Karpas-422 (cell line): ENCODE results near the gene TFEB. TPM values are rescaled to one million over a fixed set of nuclear protein-coding genes. Genes with fewer than 3 reads are reported as not detected.
A peak's percentile ranks its signal among the peaks of the same experiment; 100 is the strongest.

Source experiments
- DNase-seq: peaks from one replicate; pipeline ENCODE4 v3.0.0-alpha.2; 2015
- H2AFZ ChIP-seq: fragments of 200-600 bp; sonication (generic); 2 replicates; pipeline ENCODE4 v1.6.1; 2014; ENCODE audit warnings: antibody characterized with exemption, low read length, mixed read lengths
- H3K27ac ChIP-seq: fragments of 200-600 bp; sonication (generic); 2 replicates; pipeline ENCODE4 v1.5.1; 2014; ENCODE audit warnings: mild to moderate bottlenecking, low read length, moderate library complexity
- H3K27me3 ChIP-seq: fragments of 200-600 bp; sonication (generic); 2 replicates; pipeline ENCODE4 v1.6.1; 2014; ENCODE audit warnings: low read length, mixed read lengths
- H3K36me3 ChIP-seq: fragments of 200-600 bp; sonication (generic); 2 replicates; pipeline ENCODE4 v1.6.1; 2014; ENCODE audit warnings: low read length, mixed read lengths; ENCODE audit not compliant: insufficient read depth
- H3K4me1 ChIP-seq: fragments of 200-600 bp; sonication (generic); 2 replicates; pipeline ENCODE4 v1.6.1; 2014; ENCODE audit warnings: mild to moderate bottlenecking, low read length, mixed read lengths
- H3K4me2 ChIP-seq: fragments of 200-600 bp; sonication (generic); 2 replicates; pipeline ENCODE4 v1.6.1; 2014; ENCODE audit warnings: low read length, low read depth, mild to moderate bottlenecking; ENCODE audit not compliant: poor library complexity, severe bottlenecking
- H3K4me3 ChIP-seq: fragments of 200-600 bp; sonication (generic); 2 replicates; pipeline ENCODE4 v1.5.1; 2014; ENCODE audit warnings: mild to moderate bottlenecking, antibody characterized with exemption, low read length, mixed read lengths
- H3K79me2 ChIP-seq: fragments of 200-600 bp; sonication (generic); 2 replicates; pipeline ENCODE4 v1.6.1; 2014; ENCODE audit warnings: mild to moderate bottlenecking, low read length, mixed read lengths
- H3K9ac ChIP-seq: fragments of 200-600 bp; sonication (generic); 2 replicates; pipeline ENCODE4 v1.6.0; 2014; ENCODE audit warnings: low read length
- H3K9me2 ChIP-seq: fragments of 200-600 bp; sonication (generic), shearing (Covaris generic); replicated peaks from 2 replicates; pipeline ENCODE4 v1.6.0; 2014; ENCODE audit warnings: mild to moderate bottlenecking, low read length, moderate library complexity; ENCODE audit not compliant: insufficient read depth
- H3K9me3 ChIP-seq: fragments of 300-700, 200-600 bp; sonication (generic); 2 replicates; pipeline ENCODE4 v1.6.1; 2014; ENCODE audit warnings: low read length, mixed read lengths
- H4K20me1 ChIP-seq: fragments of 200-600 bp; sonication (generic); 2 replicates; pipeline ENCODE4 v1.6.1; 2014; ENCODE audit warnings: mild to moderate bottlenecking, antibody characterized with exemption, low read length, low read depth; ENCODE audit not compliant: insufficient read depth
- total RNA-seq: library from RNA; depleted of rRNA; stranded (reverse); fragments of >200 nt; shearing (Covaris generic); gene quantifications from 2 replicates; pipeline ENCODE4 v1.2.3, GENCODE V29; 2014; ENCODE audit warnings: low replicate concordance

The TFEB gene
- total RNA-seq, 1 experiment from 2014 or later: 72.3 TPM

DNA sequence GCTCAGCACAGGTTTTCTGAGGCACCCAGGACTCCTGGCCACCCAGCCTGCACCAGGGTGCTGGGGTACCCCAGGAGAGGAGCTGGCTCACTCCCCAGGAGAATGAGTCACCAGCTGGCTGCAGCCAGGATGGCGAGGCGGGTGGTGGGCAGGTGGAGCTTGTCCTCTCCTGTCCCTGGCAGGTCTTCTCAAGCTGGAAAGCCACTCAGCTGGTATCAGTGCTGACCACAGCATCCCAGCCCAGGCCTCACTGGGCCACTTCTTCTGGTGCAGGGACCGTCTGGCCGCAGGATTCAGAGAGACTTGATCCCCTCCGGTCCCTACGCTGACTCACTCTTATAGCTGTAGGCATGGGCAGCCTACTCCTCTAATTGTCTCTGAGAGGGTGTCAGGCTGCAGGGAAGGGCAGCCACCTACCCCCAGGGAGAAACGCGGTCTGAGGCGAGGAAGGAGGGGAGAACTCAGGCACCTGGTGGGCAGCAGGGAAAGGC is 22.2 kb downstream of the TFEB start:
- H3K27me3 ChIP-seq: no peaks in the 10 kb centered on the region
- H4K20me1 ChIP-seq: peaks cover 17% of the 10 kb centered on the region; the same call in 1 of the 2 replicates
- H3K9me3 ChIP-seq: no peaks in the 10 kb centered on the region
- no peak overlapping the region for H2AFZ ChIP-seq
- H3K36me3 ChIP-seq: 0 out of 2 replicates have a peak, but pooled peaks cover 4% of the 10 kb centered on the region
- peaks cover 83% of the 10 kb centered on the region for H3K79me2 ChIP-seq
- peak overlapping the region; percentile 45 for H3K9ac ChIP-seq
- no peaks in the 10 kb centered on the region for H3K9me2 ChIP-seq
- H3K27ac ChIP-seq: peak overlapping the region; percentile 99
- peak overlapping the region; percentile 92 for H3K4me2 ChIP-seq
- peaks cover 98% of the 10 kb centered on the region for H3K4me1 ChIP-seq
- peak; percentile 64 for DNase-seq
- H3K4me3 ChIP-seq: peak overlapping the region; percentile 44; the same call in 1 of the 2 replicates

DNA sequence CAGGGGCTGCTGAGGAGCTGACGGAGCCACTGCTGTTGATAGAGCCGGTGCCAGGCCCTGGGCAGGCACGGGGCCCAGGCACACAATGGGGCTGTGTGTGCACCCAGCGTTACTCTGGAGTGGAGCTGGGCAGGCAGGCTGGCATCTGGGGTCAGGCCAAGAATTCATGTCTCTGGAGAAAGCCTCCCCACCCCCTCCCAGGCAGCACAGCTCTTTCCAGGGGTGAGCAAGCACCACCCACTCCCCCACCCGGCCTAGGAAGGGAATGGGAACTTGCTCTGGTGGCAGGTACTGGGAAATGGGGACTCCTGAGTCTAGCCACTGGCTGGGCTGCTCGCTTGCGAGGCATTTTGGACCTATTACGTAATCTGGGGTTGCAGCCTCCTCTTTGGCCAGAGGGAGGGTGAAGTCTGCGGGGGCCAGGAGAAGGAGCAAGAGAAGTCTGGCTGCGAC is 22.7 kb downstream of the TFEB start:
- Histone ChIP-seq H3K36me3 (0 out of 2 replicates have a peak, but pooled peaks cover 4% of the 10 kb centered on the region), H3K4me1 (peaks cover 98% of the 10 kb centered on the region), H3K79me2 (peaks cover 83% of the 10 kb centered on the region)

DNA sequence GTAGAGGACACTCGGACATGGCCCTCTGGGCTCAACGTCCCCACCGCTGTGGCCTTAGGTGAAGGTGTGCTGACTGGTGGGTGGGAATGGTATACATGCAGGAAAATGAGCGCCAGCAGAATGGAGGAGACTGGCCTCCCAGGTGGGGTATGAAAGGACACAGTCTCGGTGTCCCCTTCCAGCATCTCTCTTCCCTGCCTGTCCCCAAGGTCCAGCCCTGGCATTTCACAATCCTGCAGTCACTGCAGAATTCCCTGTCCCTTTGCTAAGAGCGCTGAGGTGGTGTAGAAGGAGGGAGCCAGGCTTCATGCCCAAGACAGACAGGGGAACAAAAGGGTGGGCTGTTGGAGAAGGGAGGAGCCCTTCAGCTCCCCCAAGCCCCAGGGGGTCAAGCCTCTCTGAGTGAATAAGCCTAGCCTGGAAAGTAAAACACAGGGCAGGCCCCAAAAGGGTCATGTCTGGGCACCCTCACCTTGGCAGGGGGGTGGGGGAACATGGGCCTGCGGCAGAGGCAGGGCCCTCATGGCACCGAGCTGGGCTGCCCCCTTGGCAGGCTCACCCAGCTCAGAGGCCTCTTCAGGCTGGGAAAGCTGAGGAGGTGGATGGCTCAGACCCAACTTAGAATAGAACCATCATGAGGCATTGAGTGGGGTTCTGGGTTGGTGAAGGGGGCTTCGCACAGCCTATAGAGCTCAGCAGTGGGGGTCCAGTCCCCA is 23.9 kb downstream of the TFEB start:
- H3K79me2 ChIP-seq: peaks cover 75% of the 10 kb centered on the region
- H3K27ac ChIP-seq: peak overlapping the region; percentile 99
- H3K9me2 ChIP-seq: no peaks in the 10 kb centered on the region
- H3K9ac ChIP-seq: no peak overlapping the region
- DNase-seq: no peak
- no peak overlapping the region for H3K4me3 ChIP-seq
- H4K20me1 ChIP-seq: peaks cover 8% of the 10 kb centered on the region; the same call in 1 of the 2 replicates
- 0 out of 2 replicates have a peak, but pooled peaks cover 4% of the 10 kb centered on the region for H3K36me3 ChIP-seq
- H3K27me3 ChIP-seq: no peaks in the 10 kb centered on the region
- no peak overlapping the region for H3K4me2 ChIP-seq
- H2AFZ ChIP-seq: no peak overlapping the region
- no peaks in the 10 kb centered on the region for H3K9me3 ChIP-seq
- peaks cover 98% of the 10 kb centered on the region for H3K4me1 ChIP-seq

More for the DNA sequence above, 22.7 kb downstream of the TFEB start:
- H2AFZ ChIP-seq: no peak overlapping the region
- H3K9me3 ChIP-seq: no peaks in the 10 kb centered on the region
- H3K27me3 ChIP-seq: no peaks in the 10 kb centered on the region
- H3K9ac ChIP-seq: peak overlapping the region; percentile 45; the same call in 1 of the 2 replicates
- no peaks in the 10 kb centered on the region for H3K9me2 ChIP-seq
- peak overlapping the region; percentile 99 for H3K27ac ChIP-seq
- peaks cover 16% of the 10 kb centered on the region; the same call in 1 of the 2 replicates for H4K20me1 ChIP-seq
- H3K4me2 ChIP-seq: peak overlapping the region; percentile 92
- no peak overlapping the region for H3K4me3 ChIP-seq
- DNase-seq: no peak

DNA sequence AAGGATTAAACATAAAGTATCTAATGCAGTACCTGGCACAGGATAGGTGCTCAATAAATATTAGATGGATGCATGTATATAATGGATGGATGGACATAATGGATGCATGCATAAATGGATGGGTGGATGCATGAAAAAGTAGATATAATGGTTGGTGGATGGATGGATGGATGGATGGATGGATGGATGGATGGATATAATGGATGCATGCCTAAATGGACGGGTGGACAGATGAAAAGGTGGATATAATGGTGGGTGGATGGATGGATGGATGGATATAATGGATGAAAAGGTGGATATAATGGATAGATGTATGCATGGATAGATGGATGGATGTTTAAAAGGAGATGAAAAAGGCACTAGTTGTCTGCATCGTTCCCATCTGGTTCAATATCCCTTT is 26.0 kb downstream of the TFEB start:
- no peak overlapping the region for H2AFZ ChIP-seq
- H3K4me1 ChIP-seq: peaks cover 97% of the 10 kb centered on the region
- H3K36me3 ChIP-seq: no peaks in the 10 kb centered on the region
- H3K27ac ChIP-seq: peak overlapping the region; percentile 99
- H4K20me1 ChIP-seq: peaks cover 4% of the 10 kb centered on the region; the same call in 1 of the 2 replicates
- no peak for DNase-seq
- H3K4me3 ChIP-seq: no peak overlapping the region
- no peaks in the 10 kb centered on the region for H3K27me3 ChIP-seq
- H3K79me2 ChIP-seq: peaks cover 71% of the 10 kb centered on the region
- H3K9me3 ChIP-seq: no peaks in the 10 kb centered on the region
- H3K4me2 ChIP-seq: no peak overlapping the region
- no peaks in the 10 kb centered on the region for H3K9me2 ChIP-seq
- H3K9ac ChIP-seq: no peak overlapping the region; the same call in 1 of the 2 replicates

DNA sequence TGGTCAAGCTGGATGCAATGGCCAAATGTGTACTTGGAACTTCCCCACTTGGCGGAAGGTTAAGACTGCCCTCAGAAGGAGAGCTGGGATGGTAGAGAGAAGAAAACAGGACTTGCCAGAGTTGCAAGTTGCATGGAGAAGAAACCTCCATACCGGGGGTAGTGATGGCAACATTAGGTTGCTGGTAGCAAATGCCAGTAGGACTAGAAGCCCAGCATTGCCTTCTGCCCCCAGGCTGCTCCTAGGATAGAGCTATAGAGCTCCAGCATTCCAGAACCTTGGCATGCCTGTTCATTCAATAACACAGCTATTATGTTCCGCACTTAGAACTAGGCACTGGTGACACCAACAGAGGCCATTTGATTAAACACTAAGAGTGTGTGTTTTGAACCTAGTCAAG is 26.6 kb downstream of the TFEB start:
- Histone ChIP-seq H3K9ac (peak overlapping the region; percentile 88; the same call in 1 of the 2 replicates), H2AFZ (no peak overlapping the region), H3K9me3 (no peaks in the 10 kb centered on the region), H3K4me3 (no peak overlapping the region), H3K79me2 (peaks cover 71% of the 10 kb centered on the region), H4K20me1 (peaks cover 4% of the 10 kb centered on the region; the same call in 1 of the 2 replicates), H3K9me2 (no peaks in the 10 kb centered on the region), H3K4me2 (peak overlapping the region; percentile 88), H3K36me3 (no peaks in the 10 kb centered on the region), H3K4me1 (peaks cover 97% of the 10 kb centered on the region), H3K27me3 (no peaks in the 10 kb centered on the region), H3K27ac (peak overlapping the region; percentile 99)
- no peak for DNase-seq

DNA sequence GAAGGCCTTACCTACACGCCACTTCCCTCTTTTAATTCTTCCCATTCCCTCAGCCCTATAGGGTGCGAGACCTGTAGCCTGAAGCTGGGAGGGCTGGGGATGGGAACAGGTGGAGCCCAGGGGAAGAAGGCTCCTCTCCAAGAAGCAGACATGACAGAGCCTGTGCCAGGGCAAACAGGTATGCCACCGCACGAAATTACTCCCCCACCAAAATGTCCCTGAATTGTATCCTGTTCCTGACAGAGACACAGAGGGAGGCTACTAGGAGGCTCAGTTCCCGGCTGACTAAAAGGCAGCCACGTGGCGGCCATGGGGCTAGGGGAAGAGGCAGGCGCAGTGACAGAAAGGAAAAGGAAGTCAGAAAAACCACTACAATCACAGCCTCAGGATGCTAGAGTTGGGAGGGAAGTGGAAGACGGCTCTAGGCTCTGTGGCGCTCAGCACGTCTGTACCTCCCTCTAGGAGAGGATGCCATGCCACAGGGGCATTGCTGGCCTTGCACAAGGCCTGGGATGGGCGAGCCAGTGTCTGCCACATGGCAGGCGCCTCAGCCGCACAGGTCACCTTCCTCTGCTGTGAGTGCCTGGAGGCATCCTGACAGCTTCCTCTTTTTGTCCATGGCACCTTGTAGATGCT is 27.7 kb downstream of the TFEB start:
- Histone ChIP-seq H3K36me3 (peaks cover 11% of the 10 kb centered on the region; the same call in 1 of the 2 replicates), H4K20me1 (peaks cover 9% of the 10 kb centered on the region; the same call in 1 of the 2 replicates), H3K4me1 (peaks cover 97% of the 10 kb centered on the region), H3K27me3 (no peaks in the 10 kb centered on the region), H2AFZ (no peak overlapping the region), H3K4me3 (peak overlapping the region; percentile 65; the same call in 1 of the 2 replicates), H3K27ac (peak overlapping the region; percentile 99), H3K9me3 (no peaks in the 10 kb centered on the region), H3K4me2 (peak overlapping the region; percentile 88), H3K9ac (peak overlapping the region; percentile 88), H3K9me2 (no peaks in the 10 kb centered on the region), H3K79me2 (peaks cover 71% of the 10 kb centered on the region)
- peak; percentile 82 for DNase-seq

DNA sequence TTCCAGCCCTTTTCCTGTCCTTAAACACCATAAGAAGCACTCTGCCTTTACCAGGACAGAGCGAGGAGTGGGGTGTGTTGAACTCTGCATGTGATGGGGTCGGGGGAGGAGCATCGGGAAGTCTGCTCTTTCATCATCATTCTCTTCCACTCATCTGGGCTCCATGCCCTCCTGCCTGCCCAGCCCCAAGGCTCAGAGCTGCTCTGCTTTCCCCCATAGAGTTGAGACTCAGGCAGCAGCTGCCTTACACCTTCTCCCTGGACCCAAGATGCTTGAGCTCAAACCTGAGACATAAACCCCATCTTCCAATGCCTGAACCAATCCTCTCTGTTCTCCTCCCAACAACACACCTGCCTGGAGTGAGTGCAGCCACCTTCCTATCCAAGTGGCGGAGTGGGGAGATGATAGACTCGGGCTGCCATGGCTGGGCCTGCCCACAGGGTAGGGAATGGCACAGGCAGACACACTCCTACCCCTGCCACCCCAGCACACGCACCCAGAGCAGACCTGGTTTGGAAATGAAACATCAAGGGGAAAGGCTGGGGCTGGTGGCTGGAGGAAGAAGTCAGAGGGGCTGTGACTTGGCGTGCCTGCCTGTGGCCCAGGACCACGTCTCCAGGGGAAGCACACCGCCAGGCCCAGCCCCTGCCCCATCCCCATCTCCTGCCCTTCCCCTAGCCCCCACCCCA is 28.4 kb downstream of the TFEB start:
- Histone ChIP-seq H3K9me2 (no peaks in the 10 kb centered on the region), H3K4me1 (peaks cover 97% of the 10 kb centered on the region), H3K4me2 (peak overlapping the region; percentile 88), H3K27ac (peak overlapping the region; percentile 99), H3K9me3 (no peaks in the 10 kb centered on the region), H4K20me1 (peaks cover 9% of the 10 kb centered on the region; the same call in 1 of the 2 replicates), H2AFZ (no peak overlapping the region), H3K36me3 (peaks cover 16% of the 10 kb centered on the region; the same call in 1 of the 2 replicates), H3K4me3 (peak overlapping the region; percentile 65), H3K79me2 (peaks cover 71% of the 10 kb centered on the region), H3K27me3 (no peaks in the 10 kb centered on the region), H3K9ac (peak overlapping the region; percentile 88)
- peak; percentile 90 for DNase-seq
